H9 (cell line): Measurements from ENCODE around the gene MAPKAP1. TPM values are rescaled to one million over a fixed set of nuclear protein-coding genes. Genes with fewer than 3 reads are reported as not detected.

ENCODE experiments used
- DNase-seq: peaks from one replicate; pipeline ENCODE4 v3.0.0-alpha.2; 2017
- H2AFZ ChIP-seq: one replicate; pipeline ENCODE4 v1.6.1; 2013; ENCODE audit warnings: mild to moderate bottlenecking, low read length, control low read depth, moderate library complexity
- H2AK5ac ChIP-seq: 2 replicates; pipeline ENCODE4 v1.6.1; 2013; ENCODE audit warnings: low read length, control low read depth, mixed read lengths; ENCODE audit not compliant: insufficient read length
- H2BK120ac ChIP-seq: one replicate; pipeline ENCODE4 v1.6.1; 2013; ENCODE audit warnings: low read depth, mild to moderate bottlenecking, low read length, control low read depth, inconsistent platforms; ENCODE audit not compliant: poor library complexity, severe bottlenecking
- H2BK12ac ChIP-seq: 2 replicates; pipeline ENCODE4 v1.6.1; 2013; ENCODE audit warnings: low read length, control low read depth, mixed read lengths, low read depth; ENCODE audit not compliant: insufficient read length
- H2BK15ac ChIP-seq: 2 replicates; pipeline ENCODE4 v1.6.1; 2013; ENCODE audit warnings: low read depth, low read length, control low read depth
- H2BK20ac ChIP-seq: one replicate; pipeline ENCODE4 v1.6.1; 2013; ENCODE audit warnings: low read depth, mild to moderate bottlenecking, low read length, control low read depth, inconsistent platforms; ENCODE audit not compliant: poor library complexity, severe bottlenecking
- H2BK5ac ChIP-seq: 2 replicates; pipeline ENCODE4 v1.6.1; 2013; ENCODE audit warnings: low read length, control low read depth, mixed read lengths; ENCODE audit not compliant: insufficient read length
- H3K14ac ChIP-seq: 2 replicates; pipeline ENCODE4 v1.6.1; 2013; ENCODE audit warnings: low read length, control low read depth; ENCODE audit not compliant: insufficient read depth
- H3K18ac ChIP-seq: 2 replicates; pipeline ENCODE4 v1.6.1; 2013; ENCODE audit warnings: low read depth, mild to moderate bottlenecking, mixed read lengths, low read length, control low read depth; ENCODE audit not compliant: insufficient read length
- H3K23ac ChIP-seq: 2 replicates; pipeline ENCODE4 v1.6.1; 2013; ENCODE audit warnings: low read length, control low read depth, mixed read lengths, low read depth; ENCODE audit not compliant: insufficient read length
- H3K23me2 ChIP-seq: 2 replicates; pipeline ENCODE4 v1.6.1; 2013; ENCODE audit warnings: low read depth, mild to moderate bottlenecking, mixed read lengths, low read length, control low read depth; ENCODE audit not compliant: insufficient read length, poor library complexity, severe bottlenecking
- H3K27ac ChIP-seq: 2 replicates; pipeline ENCODE4 v1.5.1; 2013; ENCODE audit warnings: low read length, control low read depth, mixed read lengths, low read depth; ENCODE audit not compliant: insufficient read length
- H3K27me3 ChIP-seq: 2 replicates; pipeline ENCODE4 v1.6.1; 2013; ENCODE audit warnings: low read length, control low read depth, inconsistent platforms; ENCODE audit not compliant: insufficient read depth
- H3K4ac ChIP-seq: 2 replicates; pipeline ENCODE4 v1.6.1; 2013; ENCODE audit warnings: low read depth, mild to moderate bottlenecking, control low read depth, inconsistent platforms, low read length, moderate library complexity
- H3K4me1 ChIP-seq: 2 replicates; pipeline ENCODE4 v1.6.1; 2013; ENCODE audit warnings: low read length, control low read depth, inconsistent platforms; ENCODE audit not compliant: insufficient read depth
- H3K4me2 ChIP-seq: 2 replicates; pipeline ENCODE4 v1.6.1; 2013; ENCODE audit warnings: low read length, control low read depth, mixed read lengths; ENCODE audit not compliant: insufficient read length, insufficient read depth
- H3K56ac ChIP-seq: 2 replicates; pipeline ENCODE4 v1.6.1; 2013; ENCODE audit warnings: low read depth, mild to moderate bottlenecking, mixed read lengths, low read length, control low read depth; ENCODE audit not compliant: insufficient read length
- H3K79me1 ChIP-seq: 2 replicates; pipeline ENCODE4 v1.6.1; 2013; ENCODE audit warnings: low read depth, mild to moderate bottlenecking, moderate library complexity, low read length, control low read depth, inconsistent platforms; ENCODE audit not compliant: insufficient read depth, poor library complexity, severe bottlenecking
- H3K79me2 ChIP-seq: 2 replicates; pipeline ENCODE4 v1.6.1; 2013; ENCODE audit warnings: low read length, control low read depth, inconsistent platforms; ENCODE audit not compliant: insufficient read depth
- H3K9ac ChIP-seq: 2 replicates; pipeline ENCODE4 v1.6.1; 2013; ENCODE audit warnings: low read length, control low read depth, mixed read lengths; ENCODE audit not compliant: insufficient read length; ENCODE audit errors: extremely low read depth
- H3K9me3 ChIP-seq: one replicate; pipeline ENCODE4 v1.6.1; 2013; ENCODE audit warnings: low read depth, low read length, inconsistent platforms; ENCODE audit not compliant: control insufficient read depth
- H3T11ph ChIP-seq: one replicate; pipeline ENCODE4 v1.6.1; 2013; ENCODE audit warnings: mild to moderate bottlenecking, low read length, control low read depth, inconsistent platforms
- H4K20me1 ChIP-seq: one replicate; pipeline ENCODE4 v1.6.1; 2013; ENCODE audit not compliant: control insufficient read depth, insufficient read length, insufficient read depth
- H4K5ac ChIP-seq: 2 replicates; pipeline ENCODE4 v1.6.1; 2013; ENCODE audit warnings: low read depth, mild to moderate bottlenecking, mixed read lengths, low read length, control low read depth; ENCODE audit not compliant: insufficient read length
- H4K8ac ChIP-seq: replicated peaks from 2 replicates; pipeline ENCODE4 v1.6.1; 2013; ENCODE audit warnings: low read length, control low read depth, mixed read lengths, low read depth; ENCODE audit not compliant: insufficient read length
- H4K91ac ChIP-seq: 2 replicates; pipeline ENCODE4 v1.6.1; 2013; ENCODE audit warnings: low read depth, mild to moderate bottlenecking, moderate library complexity, mixed read lengths, low read length, control low read depth; ENCODE audit not compliant: insufficient read length
- H3K27ac Mint-ChIP-seq, 3 experiments: 2 replicates in 2 of 3; 3 replicates in 1 of 3; pipeline ENCODE4 v1.8.0; 2020 to 2021; ENCODE audit warnings: mixed read lengths in 3 of 3, mild to moderate bottlenecking in 1 of 3, moderate library complexity in 1 of 3
- H3K27me3 Mint-ChIP-seq: 2 replicates; pipeline ENCODE4 v1.8.0; 2021; ENCODE audit warnings: low read depth, mild to moderate bottlenecking, moderate library complexity, mixed read lengths
- H3K36me3 Mint-ChIP-seq, 3 experiments: 2 replicates in 2 of 3; 3 replicates in 1 of 3; pipeline ENCODE4 v1.8.0; 2020 to 2021; ENCODE audit warnings: low read depth in 3 of 3, mixed read lengths in 3 of 3; ENCODE audit not compliant: insufficient read depth in 1 of 3
- H3K4me1 Mint-ChIP-seq, 2 experiments: 2 replicates each; pipeline ENCODE4 v1.8.0; 2020; ENCODE audit warnings: mixed read lengths in 2 of 2
- H3K4me3 Mint-ChIP-seq, 2 experiments: 2 replicates in 1 of 2; 3 replicates in 1 of 2; pipeline ENCODE4 v1.8.0; 2020 to 2021; ENCODE audit warnings: mild to moderate bottlenecking in 2 of 2, mixed read lengths in 2 of 2, moderate library complexity in 1 of 2
- H3K9me3 Mint-ChIP-seq, 2 experiments: 2 replicates in 1 of 2; 3 replicates in 1 of 2; pipeline ENCODE4 v1.8.0; 2020; ENCODE audit warnings: mild to moderate bottlenecking in 2 of 2, mixed read lengths in 2 of 2, moderate library complexity in 1 of 2
- CTCF ChIP-seq: fragments of 200-600 bp; sonication (generic); conservative IDR thresholded peaks from 3 replicates; pipeline ENCODE4 v1.8.0; 2021; ENCODE audit warnings: antibody characterized with exemption, mild to moderate bottlenecking
- WGBS: extraction: QIAGEN DNeasy Blood & Tissue Kit; methylation state at CpG from one replicate; pipeline ENCODE4 v1.1.7; 2013; ENCODE audit warnings: missing lambda C conversion rate, low lambda C conversion rate, mixed read lengths; ENCODE audit not compliant: insufficient read length; ENCODE audit errors: extremely low coverage; 5-methylcytosine and 5-hydroxymethylcytosine counted together
- total RNA-seq: library from RNA; stranded (reverse); gene quantifications from 2 replicates; pipeline ENCODE4 v1.2.1, GENCODE V29; 2021

Gene MAPKAP1
- total RNA-seq, 1 experiment from 2014 or later = 97.0 TPM

GRCh38 chr9:125570246-125570645 is 136.8 kb downstream of the MAPKAP1 start:
- no peaks in the 10 kb centered on the region for H3K79me2 ChIP-seq
- H3K27ac ChIP-seq = no peak overlapping the region
- no peak overlapping the region for H3K4me2 ChIP-seq
- TF ChIP-seq CTCF = no peak
- no peak overlapping the region for H3K14ac ChIP-seq
- no peaks in the 10 kb centered on the region for H3K9me3 ChIP-seq
- no peak overlapping the region for H2BK120ac ChIP-seq
- H3K27me3 ChIP-seq = no peaks in the 10 kb centered on the region
- DNase-seq = no peak
- no peak overlapping the region for H3K23ac ChIP-seq
- H2BK15ac ChIP-seq = no peak overlapping the region
- Mint-ChIP-seq H3K27me3 (no peaks in the 10 kb centered on the region), H3K4me1 (no peaks in the 10 kb centered on the region), H3K27ac (no peak overlapping the region), H3K9me3 (peaks cover 37 to 46% of the 10 kb centered on the region in 2 experiments), H3K4me3 (no peak overlapping the region), H3K36me3 (peaks cover 34 to 49% (median 45%) of the 10 kb centered on the region in 3 experiments)
- no peaks in the 10 kb centered on the region for H3K4me1 ChIP-seq
- H2BK12ac ChIP-seq = no peak overlapping the region
- H2BK20ac ChIP-seq = no peak overlapping the region
- H3K4ac ChIP-seq = no peak overlapping the region
- no peaks in the 10 kb centered on the region for H4K20me1 ChIP-seq
- no peaks in the 10 kb centered on the region for H3K79me1 ChIP-seq
- no peak overlapping the region for H3K56ac ChIP-seq
- no peak overlapping the region for H4K5ac ChIP-seq
- no peak overlapping the region for H2AK5ac ChIP-seq
- no peak overlapping the region for H3K18ac ChIP-seq
- no peak overlapping the region for H2AFZ ChIP-seq
- no peak overlapping the region for H4K91ac ChIP-seq
- no peak overlapping the region for H3T11ph ChIP-seq
- no peak overlapping the region for H2BK5ac ChIP-seq
- no peak overlapping the region for H4K8ac ChIP-seq
- H3K9ac ChIP-seq = no peak overlapping the region
- no peaks in the 10 kb centered on the region for H3K23me2 ChIP-seq
- no CpG with 5 or more reads among the region's 2 CpGs for WGBS
